GM18526 (cell line): ENCODE data around the gene L2HGDH.

Experiments used
- POLR2A ChIP-seq: IDR thresholded peaks from 3 replicates; pipeline ENCODE4 v1.6.1; 2011; ENCODE audit not compliant: insufficient read length; ENCODE audit errors: extremely low read depth

Gene L2HGDH

GRCh38 chr14:50262865-50263264 lies 49.2 kb downstream of the L2HGDH start:
- TF ChIP-seq POLR2A, result no peak

- TF ChIP-seq POLR2A, result no peak
Measured at GRCh38 chr14:50260511-50260910, 51.5 kb downstream of the L2HGDH start.

- TF ChIP-seq POLR2A, result no peak
Measured at GRCh38 chr14:50260072-50260471, 52.0 kb downstream of the L2HGDH start.

DNA sequence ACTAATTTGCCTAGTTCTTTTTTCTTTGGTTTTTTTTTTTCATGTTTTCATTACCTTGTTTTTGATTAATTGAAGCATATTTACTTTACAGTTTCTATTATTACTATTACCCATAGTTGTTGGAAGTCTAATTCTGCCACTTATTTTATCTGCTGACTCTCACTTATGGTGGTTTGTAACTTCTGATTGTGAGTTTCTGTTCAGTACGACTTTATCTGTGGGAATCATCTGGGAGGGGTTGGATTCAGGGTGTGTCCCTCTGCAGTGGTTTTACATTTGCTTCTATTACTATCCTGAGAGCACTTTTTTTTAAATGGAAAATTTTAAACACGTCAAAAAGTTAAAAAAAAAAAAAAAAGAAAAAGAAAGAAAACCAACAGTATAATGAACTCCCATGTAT lies 54.3 kb downstream of the L2HGDH start:
- no peak for TF ChIP-seq POLR2A

GRCh38 chr14:50254248-50254647 lies 57.8 kb downstream of the L2HGDH start:
- no peak for TF ChIP-seq POLR2A

- TF ChIP-seq POLR2A, result no peak
Measured at GRCh38 chr14:50249136-50249775, 62.8 kb downstream of the L2HGDH start.

GRCh38 chr14:50247245-50247644 lies 64.8 kb downstream of the L2HGDH start:
- no peak for TF ChIP-seq POLR2A

- TF ChIP-seq POLR2A, result no peak
Measured at GRCh38 chr14:50242566-50243310, 69.3 kb downstream of the L2HGDH start.

GRCh38 chr14:50242096-50242495 lies 69.9 kb downstream of the L2HGDH start:
- no peak for TF ChIP-seq POLR2A

DNA sequence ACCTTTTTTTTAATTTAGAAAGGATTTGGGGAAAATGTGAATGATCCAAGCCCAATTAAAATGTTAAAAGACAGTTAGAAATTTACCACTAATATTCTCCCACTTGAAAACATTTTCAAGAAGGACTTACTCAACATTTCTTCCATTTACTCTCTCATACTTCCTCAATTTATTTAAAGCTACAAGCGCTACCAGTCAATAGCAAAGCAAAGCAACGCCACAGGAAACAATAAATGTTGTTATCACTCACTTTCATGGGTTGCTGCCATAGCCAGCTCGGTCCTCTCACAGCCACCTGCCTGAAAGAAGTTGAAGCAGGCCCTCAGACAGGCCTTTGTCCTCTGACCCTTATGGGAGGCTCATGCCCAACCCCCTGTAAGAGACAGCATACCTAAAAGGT lies 74.6 kb downstream of the L2HGDH start:
- no peak for TF ChIP-seq POLR2A

DNA sequence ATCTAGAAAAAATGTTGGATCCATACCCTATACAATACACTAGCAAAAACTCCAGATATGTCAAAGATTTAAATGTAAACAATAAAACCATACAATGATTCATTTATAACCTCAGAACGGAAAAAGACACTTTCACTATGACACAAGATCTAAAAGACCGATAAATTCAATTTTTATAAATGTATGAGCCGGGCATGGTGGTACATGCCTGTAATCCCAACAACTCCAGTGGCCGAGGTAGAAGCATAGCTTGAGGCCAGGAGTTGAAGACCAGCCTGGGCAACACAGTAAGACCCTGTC lies 78.1 kb downstream of the L2HGDH start:
- no peak for TF ChIP-seq POLR2A

DNA sequence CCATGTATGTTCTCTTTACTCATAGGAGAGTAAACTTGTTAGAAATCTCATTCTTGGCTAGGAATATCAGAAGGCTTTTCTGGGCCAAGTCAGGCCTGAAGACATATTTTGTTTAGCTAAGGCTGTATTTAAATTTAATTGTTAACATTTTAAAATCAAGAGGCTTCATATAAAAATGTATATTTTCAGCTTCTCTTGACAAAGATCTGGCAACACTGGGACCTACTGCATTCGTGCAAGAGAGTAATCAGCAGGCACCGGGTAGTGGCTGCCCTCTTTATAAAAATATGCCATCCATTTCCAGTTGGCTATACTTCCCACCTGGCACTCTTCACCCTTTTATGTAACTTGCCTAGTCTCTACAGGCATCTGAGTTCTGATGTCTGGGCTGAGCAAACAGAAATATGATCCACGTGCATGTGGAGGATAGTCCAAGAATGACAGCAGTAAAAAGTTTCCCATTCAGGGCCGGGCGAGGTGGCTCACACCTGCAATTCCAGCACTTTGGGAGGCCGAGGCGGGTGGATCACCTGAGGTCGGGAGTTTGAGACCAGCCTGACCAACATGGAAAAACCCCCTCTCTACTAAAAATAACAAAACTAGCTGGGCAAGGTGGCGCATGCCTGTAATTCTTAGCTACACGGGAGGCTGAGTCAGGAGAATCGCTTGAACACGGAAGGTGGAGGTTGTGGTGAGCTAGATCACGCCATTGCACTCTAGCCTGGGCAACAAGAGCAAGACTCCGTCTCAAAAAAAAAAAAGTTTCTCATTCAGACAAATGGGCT lies 78.7 kb downstream of the L2HGDH start:
- TF ChIP-seq POLR2A, result no peak

DNA sequence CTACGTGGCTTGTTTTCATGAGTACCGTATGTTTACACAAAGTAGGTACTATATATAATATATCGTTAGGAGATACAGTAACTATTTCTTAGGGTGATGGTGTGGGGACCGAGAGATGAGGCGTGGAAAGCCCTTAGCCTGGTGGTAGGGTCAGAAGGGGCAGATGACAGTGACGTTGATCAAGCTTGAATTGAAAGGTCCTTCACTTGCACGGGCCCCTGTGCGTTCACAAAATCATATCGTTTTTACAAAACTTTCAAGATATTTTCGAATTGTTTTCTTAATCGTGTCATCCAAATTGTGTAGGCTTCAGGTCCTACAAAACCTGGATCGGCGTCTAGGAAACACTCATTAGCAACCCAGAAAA lies 79.8 kb downstream of the L2HGDH start:
- TF ChIP-seq POLR2A, result no peak

DNA sequence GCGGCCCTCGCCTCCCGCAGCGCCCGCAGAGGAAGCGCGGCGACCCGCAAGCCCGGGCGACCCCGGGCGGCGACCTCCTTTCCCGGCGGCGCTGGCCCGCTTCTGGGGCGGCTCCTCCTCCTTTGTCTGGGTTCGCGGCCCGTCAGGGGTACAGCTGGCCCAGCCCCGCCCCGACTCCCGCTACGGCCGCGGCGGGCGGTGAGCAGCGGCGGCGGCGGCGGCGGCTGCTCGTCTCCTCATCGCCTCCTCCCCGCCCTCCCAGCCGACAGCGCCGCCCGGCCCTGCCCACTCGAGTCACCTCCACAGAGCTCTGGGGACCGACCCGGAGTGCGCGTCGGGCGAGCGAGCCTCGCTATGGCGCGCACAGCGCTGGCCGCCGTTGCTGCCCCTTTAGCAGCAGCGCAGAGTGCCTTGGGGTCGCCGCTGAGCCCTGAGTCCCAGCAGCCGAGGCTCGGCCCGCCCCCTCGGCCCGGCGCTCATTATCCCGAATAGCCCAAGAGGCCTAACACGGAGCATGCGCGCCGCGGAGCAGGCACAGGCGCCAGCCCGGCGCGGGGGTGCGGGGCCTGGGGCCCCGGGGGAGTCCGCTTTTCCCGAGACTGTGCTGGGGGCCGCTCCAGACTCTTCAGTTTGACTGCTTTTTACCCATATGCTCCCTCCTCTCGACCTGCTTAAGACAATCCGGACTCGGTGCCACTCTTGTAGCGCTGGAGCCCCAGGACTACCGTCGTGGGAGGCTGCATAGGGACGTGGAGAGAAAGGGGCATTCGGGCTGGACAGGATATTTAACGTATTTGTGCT lies 80.4 kb downstream of the L2HGDH start, which contains the start of gene SOS2:
Gene SOS2 (minus strand): TSS at position 104 of the 801 bp plus-strand sequence. CDS start 295 bp downstream, outside the sequence.
- TF ChIP-seq POLR2A, result peak; percentile 72
